Hematopoietic multipotent progenitor cell treated with erythropoietin and hydrocortisone succinate and interleukin-3 and kit ligand, for 6 days (in vitro differentiated cells): ENCODE data around the gene PDCD6IP.
"Not testable (repeated sequence)": the region's sequence is repeated elsewhere in the genome, so short reads cannot be mapped to it uniquely, and the experiment has no call there.

Source experiments
- DNase-seq: peaks from one replicate; pipeline ENCODE4 v3.0.0-alpha.2; 2015

The PDCD6IP gene

GRCh38 chr3:33798418-33799201 lies at the start of gene PDCD6IP:
TSS of gene PDCD6IP (plus strand) at chr3:33798630. CDS start at chr3:33798729, 99 bp downstream.
- peak; percentile 94 for DNase-seq

- DNase-seq, result peak; percentile 73
Observed at GRCh38 chr3:33749546-33750210, 48.8 kb upstream of the PDCD6IP start.

- DNase-seq, result no peak
Observed at GRCh38 chr3:33750211-33750548, 48.2 kb upstream of the PDCD6IP start.

DNA sequence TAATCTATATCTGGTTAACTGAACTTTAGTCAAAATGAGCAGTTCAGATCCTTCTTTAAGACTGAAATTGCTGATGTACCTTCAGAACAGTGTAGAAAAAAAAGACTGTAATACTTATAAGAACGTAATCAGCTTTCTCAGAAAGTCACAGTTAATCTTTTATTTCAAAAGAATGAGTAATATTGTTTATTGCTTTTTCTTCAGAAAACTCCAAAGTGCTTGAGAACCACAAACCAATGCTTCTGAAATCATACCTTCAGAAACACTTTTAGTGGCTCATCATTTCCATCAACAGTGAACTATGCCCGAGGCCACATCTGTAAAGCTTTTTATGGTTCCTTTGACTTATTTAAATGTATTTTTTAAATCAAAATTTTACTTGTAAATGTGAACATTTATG lies 47.1 kb upstream of the PDCD6IP start:
- no peak for DNase-seq

DNA sequence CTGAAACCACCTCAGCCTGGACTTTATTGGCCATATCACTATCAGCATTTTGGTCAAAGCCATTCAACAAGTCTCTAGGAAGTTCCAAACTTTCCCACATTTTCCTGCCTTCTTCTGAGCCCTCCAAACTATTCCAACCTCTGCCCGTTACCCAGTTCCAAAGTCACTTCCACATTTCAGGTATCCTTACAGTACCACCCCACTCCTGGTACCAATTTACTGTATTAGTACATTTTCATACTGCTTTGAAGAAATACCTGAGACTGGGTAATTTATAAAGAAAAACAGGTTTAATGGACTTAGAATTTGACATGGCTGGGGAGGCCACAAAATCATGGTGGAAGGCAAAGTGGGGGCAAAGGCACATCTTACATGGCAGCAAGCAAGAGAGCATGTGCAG lies 44.0 kb upstream of the PDCD6IP start:
- DNase-seq, result not testable (repeated sequence)

DNA sequence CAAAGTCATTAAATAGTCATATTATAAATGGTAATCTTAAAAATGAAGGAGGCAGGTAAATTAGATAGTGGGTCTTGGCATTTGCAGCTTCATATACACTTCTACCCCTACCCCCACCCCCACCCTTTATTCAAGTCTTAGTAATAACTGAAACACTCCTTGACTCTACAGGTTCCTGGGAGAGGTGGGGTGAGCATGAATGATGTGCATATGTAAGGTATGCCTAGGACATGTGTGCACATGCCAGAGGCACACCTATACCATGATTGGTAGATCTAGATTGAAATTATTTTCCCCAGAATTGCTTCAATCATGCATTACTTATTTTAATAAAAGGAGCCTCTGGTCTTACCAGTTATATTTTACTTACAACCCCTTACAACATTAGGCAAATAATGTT lies 40.1 kb upstream of the PDCD6IP start:
- DNase-seq, result no peak

GRCh38 chr3:33758864-33759263 lies 39.6 kb upstream of the PDCD6IP start:
- no peak for DNase-seq

DNA sequence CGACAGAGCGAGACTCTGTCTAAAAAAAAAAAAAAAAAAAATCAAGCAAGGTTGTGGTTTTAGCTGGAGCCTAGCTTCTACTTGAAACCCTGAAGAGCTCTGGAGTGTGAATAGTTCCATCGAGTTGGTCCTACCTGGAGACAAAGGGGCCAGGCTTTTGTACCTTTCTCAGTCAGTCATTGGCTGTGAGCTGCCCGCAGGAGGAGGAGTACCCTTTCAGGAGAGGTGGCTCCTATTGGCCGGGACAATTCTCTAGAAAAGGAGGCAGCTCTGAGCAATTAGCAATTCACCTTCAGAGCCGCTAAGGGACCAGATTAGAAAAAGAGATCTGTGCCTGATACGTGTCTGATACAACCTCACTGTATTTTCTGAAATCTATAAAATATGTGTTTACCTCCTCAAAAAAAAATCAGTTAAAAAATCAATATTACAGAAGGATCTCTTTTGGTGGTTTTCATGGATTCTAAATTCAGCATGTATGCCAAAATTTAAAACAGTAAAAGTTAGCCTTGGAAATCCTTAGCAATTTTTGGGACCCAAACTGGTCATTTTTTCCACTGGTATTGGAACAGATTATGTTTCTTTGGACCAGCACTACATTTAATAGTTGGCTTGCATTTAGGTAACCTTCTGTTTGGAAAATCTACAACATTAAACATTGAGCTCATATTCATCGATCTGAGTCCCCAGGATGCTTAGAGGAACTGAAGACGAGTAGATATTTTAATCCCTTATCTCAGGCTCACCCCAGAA lies 29.7 kb upstream of the PDCD6IP start:
- no peak for DNase-seq

DNA sequence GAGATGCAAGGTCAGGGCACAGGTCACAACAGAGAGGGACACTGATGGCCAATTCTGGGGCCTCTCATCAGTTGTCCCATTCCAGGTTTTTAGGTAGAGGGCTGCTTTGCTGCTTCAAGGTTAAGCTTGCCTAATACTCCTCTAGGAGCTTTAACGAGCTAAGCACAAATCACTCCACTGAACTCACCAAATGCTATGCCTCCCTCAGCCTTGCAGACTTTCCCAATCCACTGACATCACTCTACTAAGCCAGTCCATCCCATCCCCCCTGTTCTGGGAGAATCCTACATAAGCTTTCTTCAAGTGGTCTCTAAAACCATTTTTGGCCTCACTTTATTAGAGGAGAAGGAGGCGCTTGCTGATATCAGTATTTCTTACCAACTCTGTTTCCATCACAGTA lies 24.8 kb upstream of the PDCD6IP start:
- no peak for DNase-seq

DNA sequence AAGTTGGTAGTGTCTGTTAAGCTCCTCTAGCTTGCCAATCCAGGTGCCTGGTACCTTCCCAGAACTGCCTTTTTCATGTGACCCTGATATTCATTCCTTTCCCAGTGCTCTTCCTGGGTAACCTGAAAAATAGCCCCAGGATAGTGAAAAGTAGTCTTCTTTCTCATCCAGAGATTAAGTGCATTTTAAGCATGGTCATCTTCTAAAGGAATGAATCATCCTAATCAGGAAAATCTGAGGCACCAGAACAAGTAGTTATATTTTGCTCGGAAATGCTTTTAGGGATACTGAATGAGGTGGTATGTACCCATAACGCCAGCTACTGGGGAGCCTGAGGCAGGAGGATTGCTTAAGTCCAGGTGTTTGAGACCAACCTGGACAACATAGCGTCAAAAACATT lies 23.1 kb upstream of the PDCD6IP start:
- DNase-seq, result no peak

DNA sequence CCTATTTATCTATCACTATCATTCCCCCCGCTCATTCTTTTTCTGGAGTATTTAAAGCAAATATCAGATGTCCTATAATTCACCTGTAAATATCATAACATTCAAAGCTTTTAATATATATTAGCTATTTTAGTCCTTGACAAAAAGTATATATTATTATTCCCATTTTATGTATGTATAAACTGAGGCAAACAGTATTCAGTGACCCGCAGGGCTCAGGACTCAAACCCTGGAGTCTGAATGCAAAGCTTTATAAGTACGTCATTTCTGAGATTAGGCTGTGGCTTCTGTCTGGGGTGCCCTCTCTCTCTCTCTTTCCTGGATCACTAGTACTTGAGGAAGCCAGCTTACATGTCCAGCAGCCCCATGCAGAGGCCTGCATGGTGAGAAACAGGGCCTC lies 20.4 kb upstream of the PDCD6IP start:
- DNase-seq, result no peak

DNA sequence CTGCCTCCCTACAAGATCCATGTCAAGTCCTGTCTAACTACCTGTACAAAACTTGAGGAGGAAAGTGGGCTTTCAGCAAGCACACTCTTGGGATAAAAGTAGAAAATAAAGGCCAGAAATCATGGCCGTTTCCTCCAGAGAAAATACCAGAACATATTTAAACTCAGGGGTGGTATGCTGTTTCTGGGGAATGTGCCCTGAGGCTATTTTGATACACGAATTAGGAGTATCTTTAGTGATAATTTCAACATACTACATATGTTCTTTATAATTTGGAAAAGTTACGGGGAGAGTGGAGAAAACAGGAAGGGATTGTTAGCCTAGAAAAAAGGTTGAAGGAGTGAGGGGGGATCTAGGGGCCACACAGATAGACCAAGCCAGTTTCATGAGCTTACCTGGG lies 18.7 kb upstream of the PDCD6IP start:
- no peak for DNase-seq

GRCh38 chr3:33781413-33781812 lies 17.0 kb upstream of the PDCD6IP start:
- DNase-seq, result not testable (repeated sequence)

- no peak for DNase-seq
Observed at GRCh38 chr3:33786565-33787327, 11.7 kb upstream of the PDCD6IP start.

DNA sequence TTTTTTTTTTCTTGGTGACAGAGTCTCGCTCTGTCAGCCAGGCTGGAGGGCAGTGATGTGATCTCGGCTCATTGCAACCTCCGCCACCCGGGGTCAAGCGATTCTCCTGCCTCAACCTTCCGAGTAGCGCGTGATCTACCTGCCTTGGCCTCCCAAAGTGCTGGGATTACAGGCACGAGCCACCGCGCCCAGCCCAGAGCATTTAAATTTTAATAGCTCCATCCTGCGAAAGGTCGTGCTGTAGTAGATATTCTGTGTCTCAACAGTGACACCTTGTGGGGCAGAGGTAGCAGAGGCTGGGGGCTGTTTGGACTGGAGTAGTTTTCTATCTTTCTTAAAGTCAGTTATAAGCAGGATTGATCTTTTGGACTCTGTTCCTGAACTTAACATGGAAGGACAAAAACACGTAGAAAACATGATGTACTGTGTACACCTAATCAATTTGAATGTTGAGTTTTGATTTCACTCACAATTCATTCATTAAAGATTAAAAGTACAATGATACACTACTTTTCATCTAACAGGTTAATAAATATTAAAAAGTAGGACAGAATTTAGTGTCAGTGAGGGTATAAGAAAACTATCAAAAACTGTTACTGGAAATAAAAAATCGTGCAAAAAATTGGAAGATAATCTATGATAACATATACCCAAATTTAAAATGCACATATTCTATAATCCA lies 11.0 kb upstream of the PDCD6IP start:
- peak; percentile 88 for DNase-seq

- DNase-seq, result no peak
Observed at GRCh38 chr3:33789183-33789954, 9.1 kb upstream of the PDCD6IP start.

- DNase-seq, result no peak
Observed at GRCh38 chr3:33790091-33790490, 8.3 kb upstream of the PDCD6IP start.

DNA sequence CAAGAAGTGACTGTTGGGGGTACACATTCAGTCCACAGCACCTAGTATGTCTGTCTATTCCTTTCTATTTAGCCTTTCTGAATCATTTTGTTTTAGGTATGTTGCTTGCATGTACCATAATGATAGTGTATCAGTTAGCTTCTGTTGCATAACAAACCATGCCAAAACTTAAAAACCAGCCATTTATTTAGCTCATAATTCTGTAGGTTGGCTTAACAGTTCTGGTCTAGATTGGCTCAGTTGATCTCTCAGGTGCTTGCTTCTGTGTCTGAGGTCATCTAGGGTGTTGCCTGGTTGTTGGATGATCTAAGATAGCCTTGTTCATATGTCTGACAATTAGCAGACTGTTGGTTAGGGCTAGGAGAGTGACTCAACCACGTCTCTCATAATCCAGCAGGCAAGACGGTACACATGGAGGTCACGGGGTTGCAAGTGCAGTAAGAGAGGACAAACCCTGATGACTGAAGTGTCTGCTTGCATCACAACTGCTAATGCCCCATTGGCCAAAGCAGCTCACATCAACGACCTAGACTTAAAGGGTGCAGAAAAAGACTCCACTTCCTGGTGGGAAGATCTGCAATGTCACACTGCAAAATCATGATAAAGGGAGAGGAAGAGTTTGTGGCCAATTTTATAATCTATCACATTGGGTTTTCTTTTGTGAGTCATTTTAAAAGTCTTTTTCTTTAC lies 6.8 kb upstream of the PDCD6IP start:
- peak; percentile 95 for DNase-seq

- DNase-seq, result no peak
Observed at GRCh38 chr3:33792167-33792892, 6.1 kb upstream of the PDCD6IP start.

DNA sequence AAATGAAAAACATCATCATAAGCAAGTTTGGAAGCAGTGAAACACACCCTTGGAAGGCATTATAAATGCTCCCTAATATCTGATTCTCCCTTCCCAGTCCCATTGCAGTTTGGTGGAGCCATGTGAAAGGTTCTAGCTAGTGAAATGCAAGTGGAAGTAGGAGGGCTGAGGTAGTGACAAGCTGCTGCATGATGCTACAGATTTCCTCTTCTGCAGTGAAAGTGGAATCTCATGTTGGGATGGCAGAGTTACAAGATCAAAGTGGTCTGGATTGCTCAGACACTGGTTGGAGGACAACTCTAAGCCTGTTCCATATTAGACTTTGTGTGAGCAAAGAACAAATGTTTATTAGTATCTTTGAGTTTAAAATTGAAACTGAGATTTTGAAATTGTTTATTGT lies 3.3 kb upstream of the PDCD6IP start:
- no peak for DNase-seq
